NCI-H146 treated with DMSO at 0.1 percent for 48 hours (cell line): ENCODE measurements around the gene BOK.

Experiments used
- DNase-seq: peaks from one replicate; lab custom pipeline; 2025; ENCODE audit not compliant: unreplicated experiment; lab: John Stamatoyannopoulos, UW

Gene BOK

GRCh38 chr2:241538838-241539615 is 19.5 kb upstream of the BOK start:
- no peak for DNase-seq

DNA sequence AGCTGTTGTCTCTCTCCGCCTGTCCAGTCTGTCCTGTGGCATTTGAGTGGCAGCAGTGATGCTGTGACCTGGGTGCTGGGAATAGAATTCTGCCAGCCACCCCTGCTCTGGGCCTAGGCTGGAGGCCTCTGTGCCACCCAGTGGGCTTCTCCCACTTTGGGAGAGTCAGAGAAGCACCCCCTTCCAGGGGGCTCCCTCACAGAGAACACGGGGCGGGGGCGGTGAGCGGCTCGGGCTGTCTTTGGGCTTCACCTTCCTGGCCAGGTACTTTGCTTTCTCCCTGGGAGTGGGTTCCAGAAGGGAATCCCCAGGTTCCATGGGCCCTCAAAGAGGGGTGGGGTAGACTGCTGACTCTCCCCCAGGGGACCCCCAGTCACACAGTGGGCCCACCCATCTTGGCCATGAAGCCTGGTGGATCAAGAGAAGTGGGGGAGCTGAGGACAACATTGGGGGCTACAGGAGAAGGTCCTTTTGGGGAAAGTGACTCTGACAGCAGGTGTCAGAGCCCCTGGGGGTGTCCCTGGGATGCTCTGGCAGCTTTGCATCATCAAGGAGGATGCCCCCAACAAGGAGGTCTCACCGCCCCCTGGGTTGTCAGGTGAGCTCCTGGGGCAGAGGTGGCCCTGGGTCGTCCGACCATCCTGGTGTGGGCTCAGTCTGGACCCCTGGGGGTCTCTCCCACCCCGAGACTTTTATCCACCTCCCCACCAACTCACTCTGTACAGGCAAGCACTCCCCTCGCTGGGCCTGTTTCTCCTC is 18.8 kb upstream of the BOK start:
- no peak for DNase-seq

DNA sequence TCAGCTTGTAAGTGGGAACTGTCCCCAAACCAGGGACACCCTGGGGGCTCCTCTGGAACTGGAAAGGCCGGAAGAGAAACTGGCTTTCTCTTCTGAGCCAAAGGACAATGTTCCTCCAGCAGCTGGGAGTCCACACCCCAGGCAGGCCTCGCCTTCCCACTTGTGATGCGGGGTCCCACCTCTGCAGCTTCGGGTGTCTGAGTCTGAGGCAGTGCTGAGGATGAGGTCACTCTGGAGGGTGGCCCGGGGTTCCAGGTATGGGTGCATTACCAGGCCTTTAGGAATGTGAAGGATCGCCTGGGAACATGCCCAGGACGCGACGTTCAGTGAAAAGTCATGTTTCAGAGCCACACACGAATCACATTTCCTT is 18.2 kb upstream of the BOK start:
- no peak for DNase-seq

GRCh38 chr2:241540771-241541561 is 17.6 kb upstream of the BOK start:
- DNase-seq: no peak

DNA sequence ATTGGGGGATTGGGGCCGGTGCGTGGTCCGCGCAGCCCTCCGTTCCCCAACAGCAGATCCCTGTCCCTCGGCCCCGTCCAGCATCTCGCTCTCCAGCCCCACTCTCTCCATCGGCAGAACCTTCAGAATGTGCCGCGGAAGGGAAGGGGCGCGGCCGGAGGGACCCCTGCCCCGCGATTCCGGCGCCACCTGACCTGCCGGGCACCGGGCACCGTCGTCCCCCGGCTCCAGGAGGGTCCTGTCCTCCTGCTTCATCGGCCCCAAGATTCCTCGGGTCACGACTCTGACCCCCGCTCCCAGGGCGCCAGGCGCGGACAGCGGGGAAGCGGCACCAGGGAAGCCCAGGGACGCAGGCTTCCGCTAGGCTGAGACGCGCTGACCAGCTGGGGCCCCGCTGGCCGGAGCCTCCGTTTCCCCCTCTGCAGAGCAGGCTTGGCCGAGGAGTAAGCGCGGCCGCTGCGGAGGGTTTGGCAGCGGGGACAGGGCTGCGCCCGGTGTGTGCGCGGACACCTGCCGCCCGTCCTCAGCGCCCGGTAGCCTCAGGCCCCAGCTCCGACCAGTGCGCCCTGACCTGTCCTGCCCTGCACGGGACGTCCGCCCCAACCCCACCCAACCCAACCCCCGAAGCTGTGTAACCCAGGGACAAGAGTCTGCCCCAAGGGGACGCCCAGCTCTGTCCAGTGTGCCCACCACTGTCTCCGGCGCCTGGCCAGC is 16.8 kb upstream of the BOK start:
- no peak for DNase-seq

- no peak for DNase-seq
These were observed 16.3 kb upstream of the BOK start for GRCh38 chr2:241542278-241542605.

GRCh38 chr2:241545106-241545505 is 13.4 kb upstream of the BOK start:
- DNase-seq: no peak

- no peak for DNase-seq
These were observed 12.7 kb upstream of the BOK start for GRCh38 chr2:241545523-241546473.

DNA sequence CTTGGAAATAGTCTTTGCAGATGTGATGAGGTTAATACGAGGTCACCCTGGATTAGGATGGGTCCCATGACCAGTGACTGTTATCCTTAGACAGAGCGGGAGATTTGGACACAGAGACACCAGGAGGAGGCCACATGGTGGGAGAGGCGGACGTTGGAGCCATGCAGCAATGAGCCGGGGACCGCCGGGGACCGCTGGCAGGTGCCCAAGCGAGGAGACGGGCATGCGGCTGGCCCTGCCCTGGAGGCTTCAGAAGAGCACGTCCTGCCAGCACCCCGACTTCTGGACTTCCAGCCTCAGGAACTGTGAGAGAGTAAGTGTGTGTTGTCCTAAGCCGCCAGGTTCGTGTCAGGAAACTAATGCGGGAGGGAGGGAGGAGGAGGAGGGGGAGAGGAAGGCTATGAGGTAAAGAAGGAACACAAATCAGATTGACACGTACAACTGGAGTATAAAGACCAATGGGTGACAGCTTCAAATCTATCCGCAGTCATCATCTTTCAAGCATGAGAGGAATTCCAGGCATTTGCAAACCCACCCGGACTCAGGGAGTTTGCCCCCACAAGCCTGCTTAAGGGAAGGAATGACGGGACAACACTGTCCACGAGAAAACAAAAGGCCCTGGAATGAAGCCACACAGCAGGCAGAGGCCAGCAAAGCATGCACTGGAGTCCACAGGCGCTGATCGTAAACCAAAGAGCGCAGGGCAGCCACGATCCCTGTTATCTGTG is 11.6 kb upstream of the BOK start:
- DNase-seq: no peak

GRCh38 chr2:241547781-241548450 is 10.6 kb upstream of the BOK start:
- DNase-seq: no peak

- DNase-seq: no peak
These were observed 10.1 kb upstream of the BOK start for GRCh38 chr2:241548451-241548835.

- DNase-seq: no peak
These were observed 7.6 kb upstream of the BOK start for GRCh38 chr2:241550616-241551580.

GRCh38 chr2:241551599-241551997 is 6.9 kb upstream of the BOK start:
- DNase-seq: no peak

GRCh38 chr2:241551998-241552737 is 6.4 kb upstream of the BOK start:
- DNase-seq: no peak

GRCh38 chr2:241553512-241553830 is 5.1 kb upstream of the BOK start:
- DNase-seq: no peak

DNA sequence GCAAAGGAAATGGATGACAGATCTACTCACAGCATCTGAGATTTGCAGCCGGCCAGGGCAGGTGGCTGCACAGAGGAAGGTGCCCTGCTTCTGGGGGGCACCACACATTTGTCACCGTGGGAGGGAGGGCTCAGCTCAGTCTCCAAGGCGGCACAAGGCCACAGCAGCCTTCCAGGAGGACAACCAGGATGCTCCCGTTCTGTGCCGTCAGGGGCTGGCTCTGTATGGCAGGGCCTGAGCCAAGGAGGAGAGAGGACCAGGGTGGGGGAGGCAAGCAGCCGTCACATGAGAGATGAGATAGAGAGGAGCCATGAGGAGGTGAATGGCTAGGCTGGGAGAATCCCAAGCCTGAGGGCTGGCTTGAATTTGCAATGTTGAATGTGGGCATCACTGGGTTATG is 4.6 kb upstream of the BOK start:
- DNase-seq: no peak

DNA sequence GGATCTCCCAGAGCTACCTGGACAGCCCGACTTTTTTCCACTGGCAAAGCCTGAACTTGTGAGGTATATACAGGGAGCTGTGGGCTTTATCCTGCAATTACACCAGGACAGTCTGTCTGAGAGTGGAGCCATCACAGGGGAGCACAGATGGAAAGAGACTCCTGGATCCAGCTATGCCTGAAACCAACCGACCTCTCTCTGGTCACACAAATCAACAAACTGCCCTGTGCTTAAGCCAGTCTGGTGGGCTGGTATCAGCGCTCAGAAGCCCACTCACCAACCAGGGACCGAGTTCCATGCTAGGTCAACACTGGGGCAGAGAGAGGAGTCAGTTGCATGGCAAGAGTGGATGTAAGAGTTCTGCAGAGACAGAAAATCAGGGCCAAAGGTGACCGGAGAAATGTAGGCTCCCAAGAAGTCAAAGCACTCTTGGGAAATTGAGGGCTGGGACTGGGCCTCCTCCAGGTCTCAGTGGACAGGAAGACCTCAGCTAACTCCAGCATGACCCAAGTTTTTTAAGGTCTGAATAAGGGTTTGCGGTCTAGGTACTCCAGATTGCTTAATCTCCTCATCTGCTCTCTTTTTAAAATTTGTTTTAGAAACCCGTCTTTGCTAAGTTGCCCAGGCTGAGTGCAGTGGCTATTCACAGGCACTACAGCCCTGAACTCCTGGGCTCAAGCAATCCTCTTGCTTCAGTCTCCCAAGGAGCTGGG is 3.8 kb upstream of the BOK start:
- DNase-seq: no peak
